ENCODE data around the gene SETBP1.

SETBP1 gene

GRCh38 chr18:44853430-44853829 is 172.7 kb downstream of the SETBP1 start:
- Histone ChIP-seq H3K4me1 (ENCODE audit: control insufficient read depth, insufficient read depth, low read length) (peaks cover 36% of the 10 kb centered on the region), H3K36me3 (ENCODE audit: control insufficient read depth in 2 of 2, insufficient read depth in 2 of 2, low read length in 2 of 2) (peaks cover 0 to 6% of the 10 kb centered on the region in 2 donors), H3K27ac (ENCODE audit: low read length) (no peak overlapping the region), H3K9ac (ENCODE audit: low read length in 2 of 2) (no peak overlapping the region), H3K9me3 (ENCODE audit: control insufficient read depth in 2 of 2, low read length in 2 of 2) (no peaks in the 10 kb centered on the region), H3K4me3 (ENCODE audit: low read length in 2 of 2) (no peak overlapping the region), H3K27me3 (ENCODE audit: control insufficient read depth in 1 of 2, insufficient read depth in 2 of 2, low read length in 2 of 2) (no peaks in the 10 kb centered on the region)

- H3K4me3 ChIP-seq (ENCODE audit: low read length in 2 of 2): no peak overlapping the region
- no peak overlapping the region for H3K9ac ChIP-seq (ENCODE audit: low read length in 2 of 2)
- H3K36me3 ChIP-seq (ENCODE audit: control insufficient read depth in 2 of 2, insufficient read depth in 2 of 2, low read length in 2 of 2): peaks cover 0 to 6% of the 10 kb centered on the region in 2 donors
- H3K9me3 ChIP-seq (ENCODE audit: control insufficient read depth in 2 of 2, low read length in 2 of 2): no peaks in the 10 kb centered on the region
- H3K27ac ChIP-seq (ENCODE audit: low read length): no peak overlapping the region
- H3K4me1 ChIP-seq (ENCODE audit: control insufficient read depth, insufficient read depth, low read length): peaks cover 37% of the 10 kb centered on the region
- no peaks in the 10 kb centered on the region for H3K27me3 ChIP-seq (ENCODE audit: control insufficient read depth in 1 of 2, insufficient read depth in 2 of 2, low read length in 2 of 2)
Measured at GRCh38 chr18:44855681-44856080, 175.0 kb downstream of the SETBP1 start.

- H3K4me3 ChIP-seq (ENCODE audit: low read length in 2 of 2): no peak overlapping the region
- peaks cover 37% of the 10 kb centered on the region for H3K4me1 ChIP-seq (ENCODE audit: control insufficient read depth, insufficient read depth, low read length)
- no peak overlapping the region for H3K9ac ChIP-seq (ENCODE audit: low read length in 2 of 2)
- H3K9me3 ChIP-seq (ENCODE audit: control insufficient read depth in 2 of 2, low read length in 2 of 2): no peaks in the 10 kb centered on the region
- H3K36me3 ChIP-seq (ENCODE audit: control insufficient read depth in 2 of 2, insufficient read depth in 2 of 2, low read length in 2 of 2): peaks cover 0 to 6% of the 10 kb centered on the region in 2 donors
- no peaks in the 10 kb centered on the region for H3K27me3 ChIP-seq (ENCODE audit: control insufficient read depth in 1 of 2, insufficient read depth in 2 of 2, low read length in 2 of 2)
- H3K27ac ChIP-seq (ENCODE audit: low read length): no peak overlapping the region
Measured at GRCh38 chr18:44856157-44856556, 175.5 kb downstream of the SETBP1 start.

GRCh38 chr18:44857081-44857480 is 176.4 kb downstream of the SETBP1 start:
- Histone ChIP-seq H3K4me1 (ENCODE audit: control insufficient read depth, insufficient read depth, low read length) (peaks cover 31% of the 10 kb centered on the region), H3K9me3 (ENCODE audit: control insufficient read depth in 2 of 2, low read length in 2 of 2) (no peaks in the 10 kb centered on the region), H3K36me3 (ENCODE audit: control insufficient read depth in 2 of 2, insufficient read depth in 2 of 2, low read length in 2 of 2) (peaks cover 0 to 6% of the 10 kb centered on the region in 2 donors), H3K27ac (ENCODE audit: low read length) (peak overlapping the region; percentile 37), H3K9ac (ENCODE audit: low read length in 2 of 2) (no peak overlapping the region), H3K4me3 (ENCODE audit: low read length in 2 of 2) (no peak overlapping the region), H3K27me3 (ENCODE audit: control insufficient read depth in 1 of 2, insufficient read depth in 2 of 2, low read length in 2 of 2) (no peaks in the 10 kb centered on the region)

GRCh38 chr18:44857744-44858491 is 177.2 kb downstream of the SETBP1 start:
- no peaks in the 10 kb centered on the region for H3K27me3 ChIP-seq (ENCODE audit: control insufficient read depth in 1 of 2, insufficient read depth in 2 of 2, low read length in 2 of 2)
- H3K27ac ChIP-seq (ENCODE audit: low read length): peak overlapping the region; percentile 1

GRCh38 chr18:44859263-44859662 is 178.6 kb downstream of the SETBP1 start:
- Histone ChIP-seq H3K36me3 (ENCODE audit: control insufficient read depth in 2 of 2, insufficient read depth in 2 of 2, low read length in 2 of 2) (peaks cover 0 to 4% of the 10 kb centered on the region in 2 donors), H3K27ac (ENCODE audit: low read length) (peak overlapping the region; percentile 31), H3K4me1 (ENCODE audit: control insufficient read depth, insufficient read depth, low read length) (peaks cover 28% of the 10 kb centered on the region), H3K27me3 (ENCODE audit: control insufficient read depth in 1 of 2, insufficient read depth in 2 of 2, low read length in 2 of 2) (no peaks in the 10 kb centered on the region), H3K4me3 (ENCODE audit: low read length in 2 of 2) (no peak overlapping the region), H3K9ac (ENCODE audit: low read length in 2 of 2) (no peak overlapping the region), H3K9me3 (ENCODE audit: control insufficient read depth in 2 of 2, low read length in 2 of 2) (no peaks in the 10 kb centered on the region)

More at GRCh38 chr18:44857744-44858491, 177.2 kb downstream of the SETBP1 start:
- Histone ChIP-seq H3K9me3 (ENCODE audit: control insufficient read depth in 2 of 2, low read length in 2 of 2) (no peaks in the 10 kb centered on the region), H3K9ac (ENCODE audit: low read length in 2 of 2) (no peak overlapping the region), H3K4me1 (ENCODE audit: control insufficient read depth, insufficient read depth, low read length) (peaks cover 23% of the 10 kb centered on the region), H3K36me3 (ENCODE audit: control insufficient read depth in 2 of 2, insufficient read depth in 2 of 2, low read length in 2 of 2) (peaks cover 0 to 6% of the 10 kb centered on the region in 2 donors), H3K4me3 (ENCODE audit: low read length in 2 of 2) (no peak overlapping the region)

- peaks cover 0 to 3% of the 10 kb centered on the region in 2 donors for H3K36me3 ChIP-seq (ENCODE audit: control insufficient read depth in 2 of 2, insufficient read depth in 2 of 2, low read length in 2 of 2)
- H3K27ac ChIP-seq (ENCODE audit: low read length): peak overlapping the region; percentile 31
- no peak overlapping the region for H3K9ac ChIP-seq (ENCODE audit: low read length in 2 of 2)
- no peaks in the 10 kb centered on the region for H3K27me3 ChIP-seq (ENCODE audit: control insufficient read depth in 1 of 2, insufficient read depth in 2 of 2, low read length in 2 of 2)
- peaks cover 35% of the 10 kb centered on the region for H3K4me1 ChIP-seq (ENCODE audit: control insufficient read depth, insufficient read depth, low read length)
- H3K4me3 ChIP-seq (ENCODE audit: low read length in 2 of 2): peak overlapping the region in 1 of 2 donors; percentile 8
- H3K9me3 ChIP-seq (ENCODE audit: control insufficient read depth in 2 of 2, low read length in 2 of 2): no peaks in the 10 kb centered on the region
Measured at GRCh38 chr18:44859751-44860439, 179.2 kb downstream of the SETBP1 start.

- H3K36me3 ChIP-seq (ENCODE audit: control insufficient read depth in 2 of 2, insufficient read depth in 2 of 2, low read length in 2 of 2): no peaks in the 10 kb centered on the region
- no peaks in the 10 kb centered on the region for H3K9me3 ChIP-seq (ENCODE audit: control insufficient read depth in 2 of 2, low read length in 2 of 2)
- H3K27ac ChIP-seq (ENCODE audit: low read length): no peak overlapping the region
- H3K4me3 ChIP-seq (ENCODE audit: low read length in 2 of 2): no peak overlapping the region
- H3K9ac ChIP-seq (ENCODE audit: low read length in 2 of 2): no peak overlapping the region
- peaks cover 39% of the 10 kb centered on the region for H3K4me1 ChIP-seq (ENCODE audit: control insufficient read depth, insufficient read depth, low read length)
- H3K27me3 ChIP-seq (ENCODE audit: control insufficient read depth in 1 of 2, insufficient read depth in 2 of 2, low read length in 2 of 2): no peaks in the 10 kb centered on the region
Measured at GRCh38 chr18:44862112-44862511, 181.4 kb downstream of the SETBP1 start.

- Histone ChIP-seq H3K36me3 (ENCODE audit: control insufficient read depth in 2 of 2, insufficient read depth in 2 of 2, low read length in 2 of 2) (peaks cover 2 to 12% of the 10 kb centered on the region in 2 donors), H3K4me3 (ENCODE audit: low read length in 2 of 2) (no peak overlapping the region), H3K4me1 (ENCODE audit: control insufficient read depth, insufficient read depth, low read length) (peaks cover 19% of the 10 kb centered on the region), H3K27me3 (ENCODE audit: control insufficient read depth in 1 of 2, insufficient read depth in 2 of 2, low read length in 2 of 2) (no peaks in the 10 kb centered on the region), H3K9ac (ENCODE audit: low read length in 2 of 2) (no peak overlapping the region), H3K27ac (ENCODE audit: low read length) (no peak overlapping the region), H3K9me3 (ENCODE audit: control insufficient read depth in 2 of 2, low read length in 2 of 2) (no peaks in the 10 kb centered on the region)
Measured at GRCh38 chr18:44866103-44866502, 185.4 kb downstream of the SETBP1 start.

- Histone ChIP-seq H3K27ac (ENCODE audit: low read length) (no peak overlapping the region), H3K27me3 (ENCODE audit: control insufficient read depth in 1 of 2, insufficient read depth in 2 of 2, low read length in 2 of 2) (no peaks in the 10 kb centered on the region), H3K4me1 (ENCODE audit: control insufficient read depth, insufficient read depth, low read length) (peaks cover 9% of the 10 kb centered on the region), H3K9me3 (ENCODE audit: control insufficient read depth in 2 of 2, low read length in 2 of 2) (no peaks in the 10 kb centered on the region), H3K9ac (ENCODE audit: low read length in 2 of 2) (no peak overlapping the region), H3K4me3 (ENCODE audit: low read length in 2 of 2) (no peak overlapping the region), H3K36me3 (ENCODE audit: control insufficient read depth in 2 of 2, insufficient read depth in 2 of 2, low read length in 2 of 2) (peaks cover 7 to 12% of the 10 kb centered on the region in 2 donors)
Measured at GRCh38 chr18:44869533-44869932, 188.8 kb downstream of the SETBP1 start.
